Medulla oblongata (tissue), 1 donor: ENCODE results near the gene C11orf21.

ENCODE experiments used
- DNase-seq: peaks from one replicate; pipeline ENCODE4 v3.0.0-alpha.2; 2015; ENCODE audit errors: extremely low spot score

Gene C11orf21

GRCh38 chr11:2271327-2272227 lies 30.1 kb downstream of the C11orf21 start:
- no peak for DNase-seq

GRCh38 chr11:2271077-2271326 lies 30.7 kb downstream of the C11orf21 start:
- DNase-seq, result peak; percentile 28

GRCh38 chr11:2270322-2271076 lies 31.2 kb downstream of the C11orf21 start, which contains the start of gene ASCL2:
ASCL2 (minus strand) TSS chr11:2270588; CDS start chr11:2270332, 256 bp downstream.
- DNase-seq, result no peak

- DNase-seq, result no peak
Observed at GRCh38 chr11:2269601-2270321, 32.0 kb downstream of the C11orf21 start.

GRCh38 chr11:2268729-2269600 lies 32.8 kb downstream of the C11orf21 start:
- peak; percentile 52 for DNase-seq

GRCh38 chr11:2267851-2268728 lies 33.6 kb downstream of the C11orf21 start:
- no peak for DNase-seq

- no peak for DNase-seq
Observed at GRCh38 chr11:2267306-2267850, 34.3 kb downstream of the C11orf21 start.

- no peak for DNase-seq
Observed at GRCh38 chr11:2266586-2267305, 35.0 kb downstream of the C11orf21 start.

GRCh38 chr11:2265854-2266585 lies 35.7 kb downstream of the C11orf21 start:
- no peak for DNase-seq

GRCh38 chr11:2265396-2265795 lies 36.3 kb downstream of the C11orf21 start:
- peak; percentile 78 for DNase-seq

- DNase-seq, result no peak
Observed at GRCh38 chr11:2264366-2265053, 37.2 kb downstream of the C11orf21 start.

GRCh38 chr11:2263724-2264360 lies 37.9 kb downstream of the C11orf21 start:
- no peak for DNase-seq

- DNase-seq, result no peak
Observed at GRCh38 chr11:2263071-2263565, 38.6 kb downstream of the C11orf21 start.

- no peak for DNase-seq
Observed at GRCh38 chr11:2262301-2263070, 39.2 kb downstream of the C11orf21 start.

GRCh38 chr11:2261436-2262230 lies 40.1 kb downstream of the C11orf21 start:
- no peak for DNase-seq
